Neural cell (in vitro differentiated cells): ENCODE measurements around the gene C20orf144. TPM values are rescaled to one million over a fixed set of nuclear protein-coding genes. Genes with fewer than 3 reads are reported as not detected.

Source experiments
- H2AFZ ChIP-seq: fragments of 200-600, 300-800 bp; sonication (generic), shearing (Covaris generic); 2 replicates; pipeline ENCODE4 v1.6.0; 2014; ENCODE audit warnings: low read depth, mild to moderate bottlenecking, antibody characterized with exemption, low read length, moderate library complexity
- H3F3A ChIP-seq: fragments of 200-600 bp; shearing (Covaris generic); 2 replicates; pipeline ENCODE4 v1.6.1; 2016; ENCODE audit warnings: mild to moderate bottlenecking, moderate library complexity, mixed read lengths, antibody characterized with exemption, low read length; ENCODE audit not compliant: insufficient read depth, poor library complexity, severe bottlenecking
- H3K27ac ChIP-seq: fragments of 200-600, 300-800 bp; sonication (generic), shearing (Covaris generic); 2 replicates; pipeline ENCODE4 v1.5.1; 2014; ENCODE audit warnings: mild to moderate bottlenecking, low read length, moderate library complexity
- H3K27me3 ChIP-seq: fragments of 300-800, 200-600 bp; sonication (generic), shearing (Covaris generic); 2 replicates; pipeline ENCODE4 v1.6.0; 2014; ENCODE audit warnings: mild to moderate bottlenecking, low read depth, low read length, moderate library complexity; ENCODE audit not compliant: insufficient read depth
- H3K36me3 ChIP-seq: fragments of 300-800, 200-600 bp; sonication (generic), shearing (Covaris generic); 2 replicates; pipeline ENCODE4 v1.5.1; 2014; ENCODE audit warnings: mild to moderate bottlenecking, antibody characterized with exemption, low read length, moderate library complexity; ENCODE audit not compliant: insufficient read depth
- H3K4me2 ChIP-seq: fragments of 300-800, 200-600 bp; sonication (generic), shearing (Covaris generic); 2 replicates; pipeline ENCODE4 v1.6.0; 2014; ENCODE audit warnings: mild to moderate bottlenecking, low read length
- H3K4me3 ChIP-seq: fragments of 300-800, 200-600 bp; sonication (generic), shearing (Covaris generic); 2 replicates; pipeline ENCODE4 v1.5.1; 2014; ENCODE audit warnings: mild to moderate bottlenecking, low read length, moderate library complexity
- H3K79me2 ChIP-seq: fragments of 200-600 bp; shearing (Covaris generic); replicated peaks from 2 replicates; pipeline ENCODE4 v1.6.0; 2014; ENCODE audit warnings: mild to moderate bottlenecking, low read length, moderate library complexity; ENCODE audit not compliant: insufficient read depth
- H3K9ac ChIP-seq: fragments of 300-800, 200-600 bp; sonication (generic), shearing (Covaris generic); 2 replicates; pipeline ENCODE4 v1.6.1; 2016; ENCODE audit warnings: mild to moderate bottlenecking, low read length, mixed read lengths
- H3K9me2 ChIP-seq: fragments of 200-600 bp; shearing (Covaris generic); 2 replicates; pipeline ENCODE4 v1.6.1; 2016; ENCODE audit warnings: mild to moderate bottlenecking, low read length, mixed read lengths; ENCODE audit not compliant: insufficient read depth
- H3K9me3 ChIP-seq: fragments of 200-600, 300-800 bp; sonication (generic), shearing (Covaris generic); 2 replicates; pipeline ENCODE4 v1.6.1; 2016; ENCODE audit warnings: mild to moderate bottlenecking, mixed run types, low read length, moderate library complexity, mixed read lengths
- H4K20me1 ChIP-seq: fragments of 200-600 bp; shearing (Covaris generic); 2 replicates; pipeline ENCODE4 v1.6.1; 2016; ENCODE audit warnings: mild to moderate bottlenecking, mixed run types; ENCODE audit not compliant: insufficient read depth
- EP300 ChIP-seq: fragments of 450-650 bp; conservative IDR thresholded peaks from 2 replicates; pipeline ENCODE4 v1.6.1; 2014; ENCODE audit warnings: antibody characterized with exemption, mild to moderate bottlenecking, moderate library complexity; ENCODE audit not compliant: poor library complexity, severe bottlenecking
- EZH2 ChIP-seq: fragments of 200-600, 300-800 bp; shearing (Covaris generic), sonication (generic); IDR thresholded peaks from 2 replicates; pipeline ENCODE4 v1.6.1; 2014; ENCODE audit warnings: antibody characterized with exemption, low read length, borderline replicate concordance, mild to moderate bottlenecking; ENCODE audit not compliant: insufficient read depth, poor library complexity, severe bottlenecking
- MXI1 ChIP-seq: fragments of 450-650 bp; conservative IDR thresholded peaks from 2 replicates; pipeline ENCODE4 v1.6.1; 2014; ENCODE audit warnings: antibody characterized with exemption, mild to moderate bottlenecking; ENCODE audit not compliant: poor library complexity, severe bottlenecking
- POLR2AphosphoS5 ChIP-seq: IDR thresholded peaks from 2 replicates; pipeline ENCODE4 v1.6.1; 2012
- RAD21 ChIP-seq: fragments of 450-650 bp; conservative IDR thresholded peaks from 2 replicates; pipeline ENCODE4 v1.6.1; 2014; ENCODE audit warnings: antibody characterized with exemption, mild to moderate bottlenecking, moderate library complexity
- SMC3 ChIP-seq: fragments of 450-650 bp; conservative IDR thresholded peaks from 2 replicates; pipeline ENCODE4 v1.6.1; 2014; ENCODE audit warnings: antibody characterized with exemption, mild to moderate bottlenecking, moderate library complexity; ENCODE audit not compliant: poor library complexity
- TAF1 ChIP-seq: IDR thresholded peaks from 2 replicates; pipeline ENCODE4 v1.6.1; 2012; ENCODE audit warnings: low read depth
- polyA plus RNA-seq: library from polyadenylated mRNA; depleted of rRNA; stranded (reverse); fragments of >200 nt; gene quantifications from 2 replicates; pipeline ENCODE4 v1.2.3, GENCODE V29; 2014
- TF ChIP-seq, protein P1 (sequence below): fragments of 450-650 bp; IDR thresholded peaks from 2 replicates; pipeline ENCODE4 v1.5.1; 2014; ENCODE audit warnings: antibody characterized with exemption, mild to moderate bottlenecking, moderate library complexity; ENCODE audit not compliant: poor library complexity, severe bottlenecking
- TF ChIP-seq, protein P2 (sequence below): IDR thresholded peaks from 2 replicates; pipeline ENCODE4 v1.6.1; 2012; ENCODE audit warnings: borderline replicate concordance

C20orf144 gene
- polyA plus RNA-seq, 1 donor from 2014 or later: not detected

DNA sequence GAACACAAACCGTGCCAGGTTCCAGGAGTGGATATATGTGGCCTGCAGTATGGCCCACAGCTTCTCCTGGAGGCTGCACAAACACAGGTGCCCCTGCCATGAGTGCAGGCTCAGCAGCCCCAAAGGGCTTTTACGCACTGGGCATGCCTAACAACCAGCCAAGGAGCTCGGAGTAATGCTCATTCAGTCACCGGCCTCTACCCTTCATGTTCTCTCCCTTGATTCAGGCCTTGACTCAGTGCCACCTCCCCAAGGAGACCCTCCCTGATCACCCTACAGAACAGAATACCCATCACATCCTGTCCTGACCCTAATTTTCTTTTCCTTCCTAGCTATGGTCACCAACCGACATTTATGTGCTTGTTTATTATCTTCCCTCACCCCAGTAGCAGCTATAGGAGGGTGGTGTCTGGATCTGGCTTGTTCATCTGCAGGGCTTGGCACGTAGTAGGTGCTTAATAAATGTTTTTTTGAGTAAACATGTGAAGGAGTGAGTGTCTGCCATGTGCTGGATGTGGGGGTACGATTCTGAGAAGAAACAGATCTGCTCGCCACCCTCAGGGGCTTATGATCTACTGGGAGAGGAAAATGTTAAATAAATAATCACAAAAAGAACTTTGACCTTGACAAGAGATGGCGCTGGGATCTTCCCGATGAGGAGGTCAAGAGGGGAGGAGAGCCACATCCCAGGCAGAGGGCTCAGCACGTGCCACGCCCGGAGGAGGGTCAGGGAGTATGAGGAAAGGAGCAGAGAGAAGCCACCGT, 48.7 kb downstream of the C20orf144 start:
- Histone ChIP-seq H3K4me3 (no peak overlapping the region), H3K9me3 (no peaks in the 10 kb centered on the region), H3K9me2 (no peaks in the 10 kb centered on the region), H3F3A (no peaks in the 10 kb centered on the region), H3K36me3 (no peaks in the 10 kb centered on the region), H2AFZ (no peak overlapping the region), H3K79me2 (no peaks in the 10 kb centered on the region), H3K27me3 (no peaks in the 10 kb centered on the region), H3K27ac (no peak overlapping the region), H4K20me1 (no peaks in the 10 kb centered on the region), H3K4me2 (no peak overlapping the region), H3K9ac (no peak overlapping the region)
- TF ChIP-seq, protein P1, sequence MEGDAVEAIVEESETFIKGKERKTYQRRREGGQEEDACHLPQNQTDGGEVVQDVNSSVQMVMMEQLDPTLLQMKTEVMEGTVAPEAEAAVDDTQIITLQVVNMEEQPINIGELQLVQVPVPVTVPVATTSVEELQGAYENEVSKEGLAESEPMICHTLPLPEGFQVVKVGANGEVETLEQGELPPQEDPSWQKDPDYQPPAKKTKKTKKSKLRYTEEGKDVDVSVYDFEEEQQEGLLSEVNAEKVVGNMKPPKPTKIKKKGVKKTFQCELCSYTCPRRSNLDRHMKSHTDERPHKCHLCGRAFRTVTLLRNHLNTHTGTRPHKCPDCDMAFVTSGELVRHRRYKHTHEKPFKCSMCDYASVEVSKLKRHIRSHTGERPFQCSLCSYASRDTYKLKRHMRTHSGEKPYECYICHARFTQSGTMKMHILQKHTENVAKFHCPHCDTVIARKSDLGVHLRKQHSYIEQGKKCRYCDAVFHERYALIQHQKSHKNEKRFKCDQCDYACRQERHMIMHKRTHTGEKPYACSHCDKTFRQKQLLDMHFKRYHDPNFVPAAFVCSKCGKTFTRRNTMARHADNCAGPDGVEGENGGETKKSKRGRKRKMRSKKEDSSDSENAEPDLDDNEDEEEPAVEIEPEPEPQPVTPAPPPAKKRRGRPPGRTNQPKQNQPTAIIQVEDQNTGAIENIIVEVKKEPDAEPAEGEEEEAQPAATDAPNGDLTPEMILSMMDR: no peak
- TF ChIP-seq EP300 (no peak), EZH2 (no peak), POLR2AphosphoS5 (no peak), RAD21 (no peak), MXI1 (no peak), TAF1 (no peak), SMC3 (no peak)
- TF ChIP-seq, protein P2, sequence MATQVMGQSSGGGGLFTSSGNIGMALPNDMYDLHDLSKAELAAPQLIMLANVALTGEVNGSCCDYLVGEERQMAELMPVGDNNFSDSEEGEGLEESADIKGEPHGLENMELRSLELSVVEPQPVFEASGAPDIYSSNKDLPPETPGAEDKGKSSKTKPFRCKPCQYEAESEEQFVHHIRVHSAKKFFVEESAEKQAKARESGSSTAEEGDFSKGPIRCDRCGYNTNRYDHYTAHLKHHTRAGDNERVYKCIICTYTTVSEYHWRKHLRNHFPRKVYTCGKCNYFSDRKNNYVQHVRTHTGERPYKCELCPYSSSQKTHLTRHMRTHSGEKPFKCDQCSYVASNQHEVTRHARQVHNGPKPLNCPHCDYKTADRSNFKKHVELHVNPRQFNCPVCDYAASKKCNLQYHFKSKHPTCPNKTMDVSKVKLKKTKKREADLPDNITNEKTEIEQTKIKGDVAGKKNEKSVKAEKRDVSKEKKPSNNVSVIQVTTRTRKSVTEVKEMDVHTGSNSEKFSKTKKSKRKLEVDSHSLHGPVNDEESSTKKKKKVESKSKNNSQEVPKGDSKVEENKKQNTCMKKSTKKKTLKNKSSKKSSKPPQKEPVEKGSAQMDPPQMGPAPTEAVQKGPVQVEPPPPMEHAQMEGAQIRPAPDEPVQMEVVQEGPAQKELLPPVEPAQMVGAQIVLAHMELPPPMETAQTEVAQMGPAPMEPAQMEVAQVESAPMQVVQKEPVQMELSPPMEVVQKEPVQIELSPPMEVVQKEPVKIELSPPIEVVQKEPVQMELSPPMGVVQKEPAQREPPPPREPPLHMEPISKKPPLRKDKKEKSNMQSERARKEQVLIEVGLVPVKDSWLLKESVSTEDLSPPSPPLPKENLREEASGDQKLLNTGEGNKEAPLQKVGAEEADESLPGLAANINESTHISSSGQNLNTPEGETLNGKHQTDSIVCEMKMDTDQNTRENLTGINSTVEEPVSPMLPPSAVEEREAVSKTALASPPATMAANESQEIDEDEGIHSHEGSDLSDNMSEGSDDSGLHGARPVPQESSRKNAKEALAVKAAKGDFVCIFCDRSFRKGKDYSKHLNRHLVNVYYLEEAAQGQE: no peak

DNA sequence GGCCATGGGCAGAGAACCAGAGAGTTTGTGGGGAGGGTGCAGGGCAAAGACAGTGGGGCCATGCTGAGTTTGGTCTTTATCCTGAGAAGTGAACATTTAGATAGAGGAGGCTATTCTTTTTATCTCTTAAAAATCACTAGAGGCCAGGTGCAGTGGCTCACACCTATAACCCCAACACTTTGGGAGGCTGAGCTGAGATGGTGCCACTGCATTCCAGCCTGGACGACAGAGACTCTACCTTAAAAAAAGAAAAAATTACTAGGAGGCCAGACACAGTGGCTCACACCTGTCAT, 49.3 kb downstream of the C20orf144 start:
- no peaks in the 10 kb centered on the region for H3K27me3 ChIP-seq
- H3K4me3 ChIP-seq: no peak overlapping the region
- H3K27ac ChIP-seq: no peak overlapping the region
- no peak for TF ChIP-seq POLR2AphosphoS5
- TF ChIP-seq EZH2: no peak
- TF ChIP-seq, protein P2: no peak
- no peak overlapping the region for H3K9ac ChIP-seq
- H3K4me2 ChIP-seq: no peak overlapping the region
- H4K20me1 ChIP-seq: no peaks in the 10 kb centered on the region
- no peak overlapping the region for H2AFZ ChIP-seq
- no peaks in the 10 kb centered on the region for H3F3A ChIP-seq
- H3K9me3 ChIP-seq: no peaks in the 10 kb centered on the region
- H3K79me2 ChIP-seq: no peaks in the 10 kb centered on the region
- H3K9me2 ChIP-seq: no peaks in the 10 kb centered on the region
- no peaks in the 10 kb centered on the region for H3K36me3 ChIP-seq

Other genes starting within 250 kb of the C20orf144 start
- 7.2 and 8.6 TPM in 2 replicates for gene SNTA1, start 218.6 kb upstream of the C20orf144 start, polyA plus RNA-seq
- 15.9 and 21.7 TPM in 2 replicates for gene CBFA2T2, start 172.2 kb upstream of the C20orf144 start, polyA plus RNA-seq
- gene ACTL10, start 4.6 kb downstream of the C20orf144 start, polyA plus RNA-seq: not detected in 2 replicates
- gene NECAB3, start 12.1 kb downstream of the C20orf144 start, polyA plus RNA-seq: 20.3 and 21.4 TPM in 2 replicates
- 1.8 and 2.3 TPM in 2 replicates for gene E2F1, start 24.1 kb downstream of the C20orf144 start, polyA plus RNA-seq
- 0.78 and 3.1 TPM in 2 replicates for gene PXMP4, start 58.0 kb downstream of the C20orf144 start, polyA plus RNA-seq
- 1.2 and 2.6 TPM in 2 replicates for gene ZNF341, start 69.7 kb downstream of the C20orf144 start, polyA plus RNA-seq
- gene CHMP4B, start 149.0 kb downstream of the C20orf144 start, polyA plus RNA-seq: 78.9 and 83.8 TPM in 2 replicates